KMS-11 (cell line): ENCODE results near the gene HPS4.

Source experiments
- H2AFZ ChIP-seq: fragments of 200-600 bp; sonication (generic); 2 replicates; pipeline ENCODE4 v1.6.1; 2016; ENCODE audit warnings: antibody characterized with exemption, mixed run types, low read depth
- H3K27ac ChIP-seq: fragments of 200-600 bp; sonication (generic); 2 replicates; pipeline ENCODE4 v1.6.1; 2016; ENCODE audit warnings: mild to moderate bottlenecking, mixed run types
- H3K27me3 ChIP-seq: fragments of 200-600 bp; sonication (generic); 2 replicates; pipeline ENCODE4 v1.6.1; 2017; ENCODE audit warnings: mild to moderate bottlenecking, low read depth, mixed run types, moderate library complexity; ENCODE audit not compliant: insufficient read depth
- H3K36me3 ChIP-seq: fragments of 200-600 bp; sonication (generic); 2 replicates; pipeline ENCODE4 v1.6.1; 2017; ENCODE audit warnings: mild to moderate bottlenecking, mixed run types; ENCODE audit not compliant: insufficient read depth
- H3K4me1 ChIP-seq: fragments of 200-600 bp; sonication (generic); 2 replicates; pipeline ENCODE4 v1.6.1; 2016; ENCODE audit warnings: mild to moderate bottlenecking, low read depth, mixed run types; ENCODE audit not compliant: poor library complexity, severe bottlenecking
- H3K4me2 ChIP-seq: fragments of 200-600 bp; sonication (generic); 2 replicates; pipeline ENCODE4 v1.7.0; 2016; ENCODE audit warnings: mild to moderate bottlenecking, mixed run types
- H3K4me3 ChIP-seq: fragments of 200-600 bp; sonication (generic); IDR thresholded peaks from 2 replicates; pipeline ENCODE4 v1.6.1; 2017; ENCODE audit warnings: low read depth, low read length, mixed read lengths; ENCODE audit not compliant: insufficient read depth
- H3K79me2 ChIP-seq: fragments of 200-600 bp; sonication (generic); 2 replicates; pipeline ENCODE4 v1.6.1; 2016; ENCODE audit warnings: low read depth, mixed run types; ENCODE audit not compliant: insufficient read depth
- H3K9ac ChIP-seq: fragments of 200-600 bp; sonication (generic); 2 replicates; pipeline ENCODE4 v1.6.1; 2016; ENCODE audit warnings: mild to moderate bottlenecking, mixed run types
- H4K20me1 ChIP-seq: fragments of 200-600 bp; sonication (generic); 2 replicates; pipeline ENCODE4 v1.6.1; 2016; ENCODE audit warnings: mild to moderate bottlenecking, mixed run types; ENCODE audit not compliant: insufficient read depth
- TF ChIP-seq, protein P1 (sequence below): fragments of 200-600 bp; sonication (generic); conservative IDR thresholded peaks from 2 replicates; pipeline ENCODE4 v1.6.1; 2017; ENCODE audit warnings: low read depth, mild to moderate bottlenecking, antibody characterized with exemption, low read length, moderate library complexity, mixed read lengths

The HPS4 gene

GRCh38 chr22:26457661-26458272 lies 25.8 kb downstream of the HPS4 start:
- H3K4me2 ChIP-seq, result no peak overlapping the region
- H3K27ac ChIP-seq, result no peak overlapping the region
- H3K4me1 ChIP-seq, result no peaks in the 10 kb centered on the region
- H3K9ac ChIP-seq, result no peak overlapping the region
- H3K4me3 ChIP-seq, result no peak overlapping the region
- peaks cover 4% of the 10 kb centered on the region; the same call in 1 of the 2 replicates for H3K36me3 ChIP-seq
- TF ChIP-seq, protein P1, sequence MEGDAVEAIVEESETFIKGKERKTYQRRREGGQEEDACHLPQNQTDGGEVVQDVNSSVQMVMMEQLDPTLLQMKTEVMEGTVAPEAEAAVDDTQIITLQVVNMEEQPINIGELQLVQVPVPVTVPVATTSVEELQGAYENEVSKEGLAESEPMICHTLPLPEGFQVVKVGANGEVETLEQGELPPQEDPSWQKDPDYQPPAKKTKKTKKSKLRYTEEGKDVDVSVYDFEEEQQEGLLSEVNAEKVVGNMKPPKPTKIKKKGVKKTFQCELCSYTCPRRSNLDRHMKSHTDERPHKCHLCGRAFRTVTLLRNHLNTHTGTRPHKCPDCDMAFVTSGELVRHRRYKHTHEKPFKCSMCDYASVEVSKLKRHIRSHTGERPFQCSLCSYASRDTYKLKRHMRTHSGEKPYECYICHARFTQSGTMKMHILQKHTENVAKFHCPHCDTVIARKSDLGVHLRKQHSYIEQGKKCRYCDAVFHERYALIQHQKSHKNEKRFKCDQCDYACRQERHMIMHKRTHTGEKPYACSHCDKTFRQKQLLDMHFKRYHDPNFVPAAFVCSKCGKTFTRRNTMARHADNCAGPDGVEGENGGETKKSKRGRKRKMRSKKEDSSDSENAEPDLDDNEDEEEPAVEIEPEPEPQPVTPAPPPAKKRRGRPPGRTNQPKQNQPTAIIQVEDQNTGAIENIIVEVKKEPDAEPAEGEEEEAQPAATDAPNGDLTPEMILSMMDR, result no peak
- no peaks in the 10 kb centered on the region for H3K27me3 ChIP-seq
- H2AFZ ChIP-seq, result no peak overlapping the region
- no peaks in the 10 kb centered on the region for H4K20me1 ChIP-seq
- H3K79me2 ChIP-seq, result no peaks in the 10 kb centered on the region

DNA sequence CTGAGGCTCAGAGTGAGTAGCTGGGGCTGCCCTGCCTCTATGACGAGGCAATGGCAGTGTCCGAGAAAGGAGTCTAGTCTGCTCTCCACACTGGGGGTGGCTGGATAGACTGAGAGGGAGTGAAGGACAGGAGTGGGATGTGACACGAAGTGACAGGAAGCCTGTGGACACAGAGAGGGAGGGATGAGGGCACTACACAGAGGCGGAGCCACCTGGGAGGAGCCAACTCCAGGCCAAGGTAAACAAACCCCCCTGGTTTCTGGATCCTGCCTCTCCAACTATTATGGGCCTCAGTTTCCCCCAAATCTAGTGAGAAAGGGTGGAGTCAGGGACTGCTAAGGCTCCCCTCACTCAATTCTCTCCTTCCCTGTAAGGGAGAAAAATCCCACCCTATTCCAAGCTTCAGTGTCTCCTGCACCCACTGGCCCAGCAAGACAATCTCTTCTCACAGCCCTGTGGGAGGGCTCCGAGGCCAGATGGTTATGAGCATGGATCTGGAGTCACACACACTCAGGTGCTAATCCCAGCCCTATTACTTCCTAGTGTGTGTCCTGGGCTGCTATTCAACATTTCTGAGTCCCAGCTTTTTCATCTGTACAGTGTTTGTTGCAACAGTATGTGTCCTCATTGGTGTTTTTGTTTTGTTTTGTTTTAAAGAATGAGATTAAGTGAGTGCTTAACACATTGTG lies 29.6 kb downstream of the HPS4 start:
- no peaks in the 10 kb centered on the region for H3K79me2 ChIP-seq
- H3K4me1 ChIP-seq, result no peaks in the 10 kb centered on the region
- H3K36me3 ChIP-seq, result peaks cover 4% of the 10 kb centered on the region; the same call in 1 of the 2 replicates
- no peaks in the 10 kb centered on the region for H3K27me3 ChIP-seq
- H3K4me2 ChIP-seq, result no peak overlapping the region
- H3K27ac ChIP-seq, result no peak overlapping the region
- no peak overlapping the region for H2AFZ ChIP-seq
- no peak overlapping the region for H3K9ac ChIP-seq
- no peak overlapping the region for H3K4me3 ChIP-seq
- no peaks in the 10 kb centered on the region for H4K20me1 ChIP-seq
- TF ChIP-seq, protein P1, result no peak

- H3K27me3 ChIP-seq, result no peaks in the 10 kb centered on the region
- no peak overlapping the region for H3K4me2 ChIP-seq
- no peaks in the 10 kb centered on the region for H3K79me2 ChIP-seq
- H3K4me3 ChIP-seq, result no peak overlapping the region
- H2AFZ ChIP-seq, result no peak overlapping the region
- peaks cover 4% of the 10 kb centered on the region; the same call in 1 of the 2 replicates for H3K36me3 ChIP-seq
- no peak overlapping the region for H3K9ac ChIP-seq
- no peak overlapping the region for H3K27ac ChIP-seq
- no peaks in the 10 kb centered on the region for H4K20me1 ChIP-seq
- no peaks in the 10 kb centered on the region for H3K4me1 ChIP-seq
- TF ChIP-seq, protein P1, result no peak
These were observed 30.4 kb downstream of the HPS4 start for GRCh38 chr22:26453216-26453615.

- Histone ChIP-seq H4K20me1 (no peaks in the 10 kb centered on the region), H3K9ac (no peak overlapping the region), H3K4me3 (no peak overlapping the region), H2AFZ (no peak overlapping the region), H3K79me2 (no peaks in the 10 kb centered on the region), H3K27me3 (no peaks in the 10 kb centered on the region), H3K4me2 (no peak overlapping the region), H3K36me3 (peaks cover 3% of the 10 kb centered on the region; the same call in 1 of the 2 replicates), H3K27ac (no peak overlapping the region), H3K4me1 (no peaks in the 10 kb centered on the region)
- TF ChIP-seq, protein P1, result no peak
These were observed 31.2 kb downstream of the HPS4 start for GRCh38 chr22:26452236-26453016.
